Measurements from ENCODE around the gene OPRL1.
A peak's percentile ranks its signal among the peaks of the same experiment; 100 is the strongest.

The OPRL1 gene

GRCh38 chr20:64111841-64112641 is 32.2 kb downstream of the OPRL1 start:
- no peaks in the 10 kb centered on the region for H3K36me3 ChIP-seq (ENCODE audit: control insufficient read depth in 2 of 2, insufficient read depth in 1 of 2, low read length in 2 of 2)
- POLR2A ChIA-PET, result no interaction called here
- no peaks in the 10 kb centered on the region for H3K4me1 ChIP-seq (ENCODE audit: control insufficient read depth, insufficient read depth, low read length)

DNA sequence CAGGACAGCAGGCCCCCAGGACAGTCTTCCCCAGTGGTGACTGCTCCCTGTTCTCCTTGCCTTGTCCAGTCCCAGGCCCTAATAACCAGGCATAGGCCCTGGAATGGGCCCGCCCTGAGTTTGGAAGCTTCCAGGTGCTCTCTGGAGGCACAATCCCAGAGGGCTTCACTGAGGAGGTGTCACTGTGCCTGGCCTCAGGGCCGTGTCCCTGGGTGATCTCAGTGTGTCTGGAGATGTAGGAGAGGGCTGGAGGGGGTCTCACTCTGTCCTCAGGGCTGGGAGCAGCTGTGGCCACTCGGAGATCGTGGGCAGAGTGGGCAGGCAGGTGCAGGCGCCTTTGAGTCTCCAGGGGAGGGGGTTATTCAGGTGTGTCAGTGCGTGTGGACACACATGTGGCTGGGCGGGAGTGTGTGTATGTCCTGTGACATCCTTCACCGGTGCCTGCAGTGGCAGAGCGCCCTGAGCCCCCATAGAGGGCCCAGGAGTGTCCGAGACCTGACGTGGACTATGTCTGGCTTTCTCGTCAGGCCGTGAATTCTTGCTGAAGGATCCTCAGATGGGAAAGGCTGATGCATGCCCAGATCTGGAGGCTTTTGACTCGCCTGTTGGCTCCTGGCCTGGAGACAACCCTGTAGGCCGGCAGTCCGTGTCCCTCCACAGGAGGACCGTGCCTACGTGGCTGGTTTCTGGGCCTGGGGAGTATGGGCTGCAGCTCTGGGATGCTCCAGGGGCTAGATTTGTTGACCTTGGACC is 33.0 kb downstream of the OPRL1 start:
- ChIA-PET POLR2A (no interaction called here), CTCF (interaction anchor here (1.1 kb wide), 1 partner anchor 29 kb away, joined by 4 read pairs; no protein-coding TSS in a partner anchor)
- Histone ChIP-seq H3K36me3 (ENCODE audit: control insufficient read depth in 2 of 2, insufficient read depth in 1 of 2, low read length in 2 of 2) (no peaks in the 10 kb centered on the region), H3K9me3 (ENCODE audit: control insufficient read depth, insufficient read depth, low read depth, low read length) (no peaks in the 10 kb centered on the region), H3K4me3 (ENCODE audit: low read depth, low read length) (no peak overlapping the region), H3K4me1 (ENCODE audit: control insufficient read depth, insufficient read depth, low read length) (no peaks in the 10 kb centered on the region), H3K27ac (ENCODE audit: extremely low read depth, low read depth, low read length) (no peak overlapping the region)
- TF ChIP-seq MZF1 (tag by site-specific recombination; IDR thresholded peaks at IDR 0.05; ENCODE audit: borderline replicate concordance) (no peak), ZNF24 (tag by site-specific recombination; IDR thresholded peaks at IDR 0.05) (no peak), TRIM28 (IDR thresholded peaks at IDR 0.05; ENCODE audit: borderline replicate concordance, low read length) (no peak), ZNF223 (tag by site-specific recombination; IDR thresholded peaks at IDR 0.05) (no peak), ZNF138 (tag by site-specific recombination; IDR thresholded peaks at IDR 0.05; ENCODE audit: borderline replicate concordance) (no peak), ZNF501 (tag by site-specific recombination; IDR thresholded peaks at IDR 0.05) (no peak), YY1 (tag by site-specific recombination; IDR thresholded peaks at IDR 0.05) (no peak), IKZF3 (tag by site-specific recombination; IDR thresholded peaks at IDR 0.05) (no peak), ZBTB44 (tag by site-specific recombination; IDR thresholded peaks at IDR 0.05) (no peak), ZNF354C (tag by site-specific recombination; IDR thresholded peaks at IDR 0.05; ENCODE audit: borderline replicate concordance, low read depth) (no peak)

More at GRCh38 chr20:64111841-64112641, 32.2 kb downstream of the OPRL1 start:
- CTCF ChIA-PET, result interaction anchor here (1.8 kb wide), 1 partner anchor 9 kb away, joined by 8 read pairs; no protein-coding TSS in a partner anchor
- TF ChIP-seq KLF16 (tag by site-specific recombination; IDR thresholded peaks at IDR 0.05) (no peak), ZNF621 (tag by site-specific recombination; IDR thresholded peaks at IDR 0.05) (no peak), ZFHX2 (tag by site-specific recombination; conservative IDR thresholded peaks at IDR 0.05) (peak; percentile 85), ZBTB1 (tag by site-specific recombination; IDR thresholded peaks at IDR 0.05) (no peak), ZNF157 (tag by site-specific recombination; IDR thresholded peaks at IDR 0.05) (no peak), EGR2 (tag by site-specific recombination; IDR thresholded peaks at IDR 0.05; ENCODE audit: low read depth) (peak; percentile 75)
- no peak overlapping the region for H3K27ac ChIP-seq (ENCODE audit: extremely low read depth, low read depth, low read length)
- no peak overlapping the region for H3K4me3 ChIP-seq (ENCODE audit: low read depth, low read length)
- H3K9me3 ChIP-seq (ENCODE audit: control insufficient read depth, insufficient read depth, low read depth, low read length), result no peaks in the 10 kb centered on the region

DNA sequence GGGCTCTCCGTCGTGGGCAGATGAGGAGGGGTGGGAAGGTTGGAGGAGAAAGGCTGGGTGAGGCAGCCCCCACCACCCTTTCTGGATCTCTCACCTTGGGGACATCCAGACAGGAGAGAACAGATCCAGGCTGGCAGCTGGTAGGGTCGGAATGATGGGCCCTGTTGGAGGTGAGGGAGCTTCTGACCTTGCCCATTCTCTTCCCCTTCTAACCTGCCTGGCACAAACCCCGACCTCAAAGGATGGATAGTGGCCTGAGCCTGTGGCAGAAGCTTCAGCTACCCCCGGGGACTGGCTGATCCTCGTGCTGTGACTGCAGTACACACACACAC is 33.5 kb downstream of the OPRL1 start:
- CTCF ChIA-PET, result interaction anchor here (1.1 kb wide), 1 partner anchor 30 kb away, joined by 4 read pairs; no protein-coding TSS in a partner anchor
- Histone ChIP-seq H3K9me3 (ENCODE audit: control insufficient read depth, insufficient read depth, low read depth, low read length) (no peaks in the 10 kb centered on the region), H3K4me1 (ENCODE audit: control insufficient read depth, insufficient read depth, low read length) (no peaks in the 10 kb centered on the region), H3K4me3 (ENCODE audit: low read depth, low read length) (no peak overlapping the region), H3K27ac (ENCODE audit: extremely low read depth, low read depth, low read length) (no peak overlapping the region), H3K36me3 (ENCODE audit: control insufficient read depth in 2 of 2, insufficient read depth in 1 of 2, low read length in 2 of 2) (no peaks in the 10 kb centered on the region)
- TF ChIP-seq ZBTB6 (tag by site-specific recombination; IDR thresholded peaks at IDR 0.05) (no peak), ZNF530 (tag by site-specific recombination; IDR thresholded peaks at IDR 0.05; ENCODE audit: low read depth) (no peak)
- POLR2A ChIA-PET, result no interaction called here

All from HEK293 (cell line).